Non-pigmented ciliary epithelial cell (primary cell): ENCODE data around the gene BCAS3.
"Not testable (repeated sequence)": the region's sequence is repeated elsewhere in the genome, so short reads cannot be mapped to it uniquely, and the experiment has no call there.

Source experiments
- DNase-seq: peaks from one replicate; pipeline ENCODE4 v3.0.0-alpha.2; 2010; ENCODE audit warnings: low read depth

BCAS3 gene

DNA sequence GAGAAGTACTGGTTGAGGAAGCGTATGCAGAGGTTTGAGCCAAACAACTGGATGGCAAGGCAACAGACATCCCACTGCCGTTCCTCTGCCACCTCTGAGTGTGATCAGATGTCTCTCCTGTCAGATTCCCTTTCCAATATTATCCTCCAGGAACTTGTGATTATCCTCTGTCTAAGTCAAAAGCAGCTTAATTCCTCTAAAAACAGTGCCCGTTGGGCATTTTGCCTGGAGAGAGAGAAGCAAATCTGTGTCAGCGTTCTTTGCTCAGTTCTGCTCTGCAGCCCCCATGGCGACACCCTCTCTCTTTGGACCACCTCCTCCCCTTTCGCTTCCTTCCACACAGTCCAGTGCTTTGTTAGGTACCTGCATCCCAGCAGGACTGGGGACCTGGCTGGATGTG, 665.9 kb downstream of the BCAS3 start:
- DNase-seq = no peak

DNA sequence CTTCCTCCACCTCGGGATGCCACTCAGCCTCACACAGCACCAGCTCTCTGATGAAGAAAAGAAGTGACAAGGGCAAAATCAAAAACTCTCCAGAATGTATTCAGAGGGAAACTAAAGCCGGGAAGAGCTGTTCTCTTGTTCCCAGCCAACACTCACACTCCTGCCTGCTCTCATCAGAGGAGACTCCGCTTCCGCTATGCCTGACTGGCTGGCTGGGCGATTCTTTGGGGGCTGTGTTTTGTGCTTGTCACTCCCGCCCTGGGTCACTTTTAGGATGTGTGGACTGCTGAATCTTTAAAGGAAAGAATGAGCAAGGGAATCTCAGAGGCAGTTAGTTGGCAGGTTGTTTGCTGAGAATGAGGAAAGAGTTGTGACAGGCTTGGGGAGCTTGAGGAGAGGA, 667.4 kb downstream of the BCAS3 start:
- DNase-seq = no peak

- DNase-seq = no peak
These were observed 668.4 kb downstream of the BCAS3 start for GRCh38 chr17:61345825-61346666.

DNA sequence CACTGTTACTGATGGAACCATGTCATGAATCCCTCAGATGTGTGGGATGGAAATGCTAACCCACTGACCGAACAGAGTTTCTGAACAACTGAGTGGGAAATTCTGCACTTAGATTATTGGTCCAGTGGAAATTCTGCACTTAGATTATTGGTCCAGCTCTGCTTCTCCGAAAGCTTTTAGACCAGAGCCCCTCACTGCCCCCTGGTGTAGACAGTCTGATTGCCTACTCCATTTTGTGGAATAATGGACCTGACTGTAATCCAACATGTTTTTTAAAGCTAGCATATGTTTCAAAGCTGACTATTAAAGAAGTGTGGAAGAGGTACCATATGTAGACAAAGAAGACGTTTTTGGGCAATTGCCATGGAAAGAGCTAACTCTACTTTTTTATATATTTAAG, 671.7 kb downstream of the BCAS3 start:
- DNase-seq = no peak

- DNase-seq = no peak
These were observed 674.2 kb downstream of the BCAS3 start for GRCh38 chr17:61351745-61352407.

DNA sequence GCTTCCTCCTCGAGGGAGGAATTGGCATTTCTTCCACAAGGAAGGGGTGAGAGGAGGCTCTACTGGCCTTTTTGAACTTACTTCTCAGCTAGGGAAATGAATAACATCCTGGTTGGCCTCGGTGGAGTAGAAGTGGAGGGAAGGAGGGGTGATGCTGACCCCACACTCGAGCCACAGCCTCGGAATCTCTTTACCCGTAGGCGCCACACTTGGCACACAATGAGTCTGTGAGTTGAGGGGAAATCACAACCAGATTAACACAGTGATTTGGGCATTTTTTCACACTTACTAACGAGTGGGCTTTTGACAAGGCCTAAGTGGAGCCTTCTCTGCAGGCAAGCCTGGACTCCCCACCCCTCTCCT, 674.7 kb downstream of the BCAS3 start:
- DNase-seq = no peak

DNA sequence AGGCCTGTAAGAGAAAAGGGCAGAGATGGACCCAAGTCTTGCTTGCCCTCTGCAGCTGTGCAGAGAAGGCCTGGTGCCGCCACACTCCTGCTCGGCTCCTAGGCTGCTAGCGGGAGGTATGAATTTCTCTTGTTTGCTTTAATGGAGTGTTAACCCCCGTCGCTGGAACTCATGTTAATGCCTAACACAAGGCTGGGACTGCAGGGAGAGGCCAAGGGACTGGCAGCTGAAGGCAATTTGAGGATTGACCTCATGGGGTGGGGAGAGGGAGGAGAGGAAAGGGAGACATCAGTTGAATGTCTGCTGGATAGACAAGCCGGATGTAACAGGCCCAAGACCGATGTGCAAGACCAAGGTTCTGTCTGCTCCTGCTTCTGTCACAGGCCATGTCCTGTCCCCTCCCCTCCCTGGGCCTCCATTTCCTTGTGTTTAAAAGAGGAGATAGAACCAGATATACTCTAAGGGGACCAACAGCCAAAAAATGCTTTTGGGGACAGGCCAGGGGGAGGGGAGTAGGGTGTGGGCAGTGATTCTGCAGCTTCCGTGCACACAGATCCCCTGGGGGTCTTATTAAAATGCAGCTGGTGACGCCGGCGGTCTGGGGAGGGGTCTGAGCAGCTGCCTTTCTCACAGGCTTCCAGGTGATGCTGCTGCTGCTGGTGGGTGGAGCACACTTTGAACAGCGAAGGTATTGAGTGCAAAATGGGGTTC, 675.3 kb downstream of the BCAS3 start:
- DNase-seq = no peak

- no peak for DNase-seq
These were observed 676.0 kb downstream of the BCAS3 start for GRCh38 chr17:61353615-61354014.

- DNase-seq = no peak
These were observed 677.5 kb downstream of the BCAS3 start for GRCh38 chr17:61354895-61355874.

DNA sequence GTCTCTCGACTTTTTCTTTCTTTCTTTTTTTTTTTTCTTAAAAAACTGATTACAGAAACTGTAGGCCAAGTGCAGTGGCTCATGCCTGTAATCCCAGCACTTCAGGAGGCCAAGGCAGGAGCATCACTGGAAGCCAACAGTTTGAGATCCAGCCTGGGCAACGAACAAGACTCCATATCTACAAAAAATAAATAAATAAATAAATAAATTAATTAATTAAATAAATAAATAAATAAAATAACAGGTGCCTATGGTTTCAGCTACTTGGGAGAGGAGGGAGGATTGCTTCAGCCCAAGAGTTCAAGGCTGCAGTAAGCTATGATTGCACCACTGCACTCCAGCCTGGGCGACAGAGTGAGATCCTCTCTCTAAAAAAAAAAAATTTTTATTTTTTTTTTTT, 679.4 kb downstream of the BCAS3 start:
- not testable (repeated sequence) for DNase-seq

- DNase-seq = not testable (repeated sequence)
These were observed 681.9 kb downstream of the BCAS3 start for GRCh38 chr17:61359513-61359912.

GRCh38 chr17:61360318-61360943, 682.8 kb downstream of the BCAS3 start:
- no peak for DNase-seq

DNA sequence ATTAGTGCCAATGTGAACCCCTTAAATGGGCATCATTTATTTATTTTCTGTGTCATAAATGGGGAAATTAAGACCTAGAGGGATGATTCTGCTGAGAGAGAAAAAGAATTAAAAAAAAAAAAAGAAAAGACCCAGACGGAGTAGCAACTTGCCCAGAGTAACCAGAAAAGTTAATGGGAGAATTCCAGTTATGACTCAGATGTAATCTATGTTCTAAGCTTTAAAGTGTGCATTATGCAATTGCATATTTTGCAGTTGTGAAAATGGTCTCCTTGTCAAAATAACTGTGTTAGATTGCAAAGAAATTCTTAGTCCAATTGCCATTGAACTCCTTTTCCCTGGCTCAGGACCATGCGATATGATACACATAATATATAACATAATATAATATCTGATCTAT, 683.4 kb downstream of the BCAS3 start:
- peak; percentile 51 for DNase-seq

GRCh38 chr17:61362396-61362795, 684.7 kb downstream of the BCAS3 start:
- DNase-seq = no peak

GRCh38 chr17:61362852-61363600, 685.4 kb downstream of the BCAS3 start:
- DNase-seq = no peak

GRCh38 chr17:61363601-61364462, 686.2 kb downstream of the BCAS3 start:
- no peak for DNase-seq

GRCh38 chr17:61364463-61364846, 686.8 kb downstream of the BCAS3 start:
- no peak for DNase-seq

GRCh38 chr17:61366076-61366714, 688.5 kb downstream of the BCAS3 start:
- no peak for DNase-seq
